SKM-1 (cell line): ENCODE results near the gene CPLANE1.
"Not testable (repeated sequence)": the region's sequence is repeated elsewhere in the genome, so short reads cannot be mapped to it uniquely, and the experiment has no call there.

Experiments
- DNase-seq: peaks from one replicate; lab custom pipeline; 2025; ENCODE audit not compliant: unreplicated experiment; lab: John Stamatoyannopoulos, UW

CPLANE1 gene

DNA sequence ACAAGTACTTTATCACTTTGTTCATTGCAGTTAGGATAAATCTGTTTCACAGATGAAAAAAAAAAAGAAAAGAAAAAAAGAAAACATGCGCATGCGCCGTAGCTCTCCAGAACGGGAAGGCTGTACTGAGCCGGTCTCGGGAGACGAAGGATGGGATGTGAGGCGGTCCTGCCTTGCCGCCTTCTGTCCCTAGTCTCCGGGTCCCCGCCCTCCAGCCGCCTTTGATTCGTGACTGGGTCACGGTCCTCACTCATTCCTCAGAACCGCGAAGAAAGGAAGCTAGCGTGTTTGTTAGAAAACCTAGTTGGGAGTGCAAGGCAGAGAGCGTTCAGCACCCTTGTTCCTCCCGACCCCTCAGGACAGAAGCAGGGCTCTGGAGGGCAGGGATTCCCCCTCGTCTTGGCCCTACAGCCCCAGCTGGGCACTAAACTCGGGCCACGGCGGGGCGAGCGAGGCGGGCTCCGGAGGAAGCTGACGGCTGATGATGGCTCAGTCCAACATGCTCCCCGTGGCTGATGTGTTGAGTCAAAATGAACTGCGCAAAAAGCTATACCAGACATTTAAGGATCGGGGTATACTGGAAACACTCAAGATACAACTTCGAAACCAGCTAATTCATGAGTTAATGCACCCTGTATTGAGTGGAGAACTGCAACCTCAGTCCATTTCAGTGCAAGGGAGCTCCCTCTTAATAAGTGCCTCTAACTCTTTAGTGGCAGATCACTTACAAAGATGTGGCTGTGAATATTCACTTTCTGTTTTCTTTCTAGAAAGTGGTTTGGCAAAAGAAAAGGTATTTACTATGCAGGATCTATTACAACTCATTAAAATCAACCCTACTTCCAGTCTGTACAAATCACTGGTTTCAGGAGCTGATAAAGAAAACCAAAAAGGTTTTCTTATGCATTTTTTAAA is 40.0 kb downstream of the CPLANE1 start:
- no peak for DNase-seq

DNA sequence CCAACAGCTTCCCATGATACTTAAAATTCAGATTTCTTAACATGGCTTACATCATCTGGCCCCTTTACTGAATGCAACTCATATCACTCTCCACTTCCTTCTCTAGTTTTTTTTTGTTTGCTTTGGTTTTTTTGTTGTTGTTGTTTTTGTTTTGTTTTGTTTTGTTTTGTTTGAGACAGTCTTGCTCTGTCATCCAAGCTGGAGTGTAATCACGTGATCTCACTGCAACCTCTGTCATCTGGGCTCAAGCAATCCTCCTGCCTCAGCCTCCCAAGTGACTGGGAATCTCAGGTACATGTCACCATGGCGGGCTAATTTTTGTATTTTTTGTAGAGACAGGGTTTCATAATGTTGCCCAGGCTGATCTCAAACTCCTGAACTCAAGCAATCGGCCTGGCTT is 41.4 kb downstream of the CPLANE1 start:
- no peak for DNase-seq

DNA sequence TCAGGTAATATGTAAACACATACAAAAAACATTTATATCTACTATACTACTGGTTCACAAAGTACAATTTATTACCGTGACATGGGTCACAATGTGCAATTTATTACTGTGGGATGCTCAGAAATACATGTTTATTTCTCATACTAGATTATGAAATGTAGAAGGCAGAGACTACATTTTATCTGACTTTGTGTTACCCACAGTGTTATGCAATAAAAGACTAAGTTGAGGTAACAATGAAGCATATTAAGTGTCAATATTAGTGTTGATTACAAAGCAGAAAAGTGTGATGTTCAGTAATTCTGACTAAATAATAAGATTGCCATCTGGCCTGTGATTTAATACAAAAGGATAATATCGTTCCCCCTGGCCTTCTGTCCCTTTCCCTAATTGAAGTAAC is 42.4 kb downstream of the CPLANE1 start:
- no peak for DNase-seq

DNA sequence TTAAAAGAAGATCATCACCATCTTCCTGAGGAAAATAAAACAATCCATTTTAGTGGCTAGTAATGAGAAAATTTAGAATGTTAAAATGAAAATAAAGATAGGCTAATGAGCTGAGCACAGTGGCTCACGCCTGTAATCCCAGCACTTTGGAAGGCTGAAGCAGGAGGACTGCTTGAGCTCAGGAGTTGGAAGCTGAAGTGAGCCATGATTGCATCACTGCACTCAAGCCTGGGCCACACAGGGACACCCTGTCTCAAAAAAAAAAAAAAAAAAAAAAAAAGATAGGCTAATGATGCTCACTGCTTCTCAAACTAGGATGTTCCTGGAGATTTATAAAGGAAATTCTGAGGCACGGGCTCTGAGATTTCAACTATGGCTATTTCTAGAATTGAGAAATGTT is 50.3 kb downstream of the CPLANE1 start:
- no peak for DNase-seq

DNA sequence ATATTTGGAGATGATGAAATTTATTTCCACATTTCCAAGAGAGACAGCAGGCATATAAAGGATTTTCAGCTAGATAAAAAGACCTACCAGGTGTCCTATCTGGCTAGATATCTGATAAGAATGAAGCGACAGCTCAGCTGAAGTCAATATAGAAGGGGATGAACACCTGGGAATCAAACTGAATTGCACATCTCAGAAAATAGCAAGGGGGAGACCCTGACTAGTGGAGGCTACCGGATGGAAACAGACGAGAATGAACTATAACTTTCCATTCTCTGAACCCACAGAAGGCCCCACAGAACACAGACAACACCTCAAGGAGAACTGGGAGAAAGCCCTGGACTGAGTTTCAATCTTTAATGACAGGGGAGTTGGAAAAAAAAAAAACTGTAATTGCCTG is 51.1 kb downstream of the CPLANE1 start:
- DNase-seq, result no peak

DNA sequence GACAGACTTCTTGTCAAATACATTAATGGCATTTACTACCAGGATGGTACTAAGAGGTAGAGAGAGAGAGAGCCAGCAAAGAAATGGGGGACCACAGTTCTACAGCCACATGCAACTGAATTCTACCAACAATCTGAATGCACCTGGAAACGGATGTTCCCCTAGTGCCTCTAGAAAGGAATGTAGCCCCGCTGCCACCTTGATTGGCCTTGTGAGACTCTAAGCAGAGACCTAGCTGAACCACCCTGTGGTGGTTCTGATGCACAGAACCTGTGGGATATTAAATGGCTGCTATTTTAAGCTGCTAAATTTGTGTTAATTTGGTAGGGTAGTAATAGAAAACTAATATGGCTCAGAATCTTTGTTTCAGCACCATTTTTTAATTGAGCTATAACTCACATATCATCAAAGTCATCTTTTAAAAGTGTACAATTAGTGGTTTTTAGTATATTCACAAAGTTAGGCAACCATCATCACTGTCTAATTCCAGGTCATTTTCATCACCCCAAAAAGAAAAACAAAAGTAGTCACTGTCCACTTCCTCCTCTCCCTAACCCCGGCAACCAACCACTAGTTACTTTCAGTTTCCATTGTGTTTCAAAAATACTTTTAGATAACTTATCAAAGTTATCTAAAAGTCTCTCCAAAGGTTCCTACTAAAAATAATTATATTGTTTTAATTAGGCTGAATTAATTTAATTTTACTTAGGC is 51.7 kb downstream of the CPLANE1 start:
- no peak for DNase-seq

DNA sequence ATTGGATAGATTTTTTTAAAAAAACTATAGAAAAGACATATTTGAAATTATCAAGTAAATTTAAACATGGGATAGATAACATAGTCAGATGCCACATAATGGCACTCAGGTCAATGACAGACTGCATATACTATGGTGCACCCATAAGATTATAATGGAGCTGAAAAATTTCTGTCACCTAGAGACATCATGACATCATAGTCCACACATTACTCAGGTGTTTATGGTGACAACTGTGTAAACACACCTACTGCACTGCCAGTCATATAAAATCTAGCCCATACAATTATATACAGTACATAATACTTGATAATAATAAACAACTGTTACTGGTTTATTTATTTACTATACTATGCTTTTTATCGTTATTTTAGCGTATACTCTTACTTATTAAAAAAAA is 58.6 kb downstream of the CPLANE1 start:
- no peak for DNase-seq

DNA sequence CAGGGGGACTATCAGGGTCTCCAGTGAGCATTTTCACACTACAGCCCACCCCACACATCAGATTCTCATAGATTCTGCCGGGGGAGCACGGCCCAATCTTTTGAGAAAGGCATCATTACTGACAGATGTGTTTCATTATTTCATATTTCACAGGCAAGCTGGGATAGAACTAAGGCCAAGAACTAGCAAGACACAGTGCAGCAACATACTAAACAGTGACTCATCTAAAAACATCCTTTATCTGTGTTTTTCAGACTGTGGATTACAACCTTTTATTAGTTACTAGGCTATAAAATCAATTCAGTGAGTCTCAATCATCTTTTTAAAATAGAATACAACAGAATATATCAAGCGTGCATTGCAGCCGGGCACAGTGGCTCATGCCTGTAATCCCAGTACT is 59.8 kb downstream of the CPLANE1 start:
- DNase-seq, result no peak

DNA sequence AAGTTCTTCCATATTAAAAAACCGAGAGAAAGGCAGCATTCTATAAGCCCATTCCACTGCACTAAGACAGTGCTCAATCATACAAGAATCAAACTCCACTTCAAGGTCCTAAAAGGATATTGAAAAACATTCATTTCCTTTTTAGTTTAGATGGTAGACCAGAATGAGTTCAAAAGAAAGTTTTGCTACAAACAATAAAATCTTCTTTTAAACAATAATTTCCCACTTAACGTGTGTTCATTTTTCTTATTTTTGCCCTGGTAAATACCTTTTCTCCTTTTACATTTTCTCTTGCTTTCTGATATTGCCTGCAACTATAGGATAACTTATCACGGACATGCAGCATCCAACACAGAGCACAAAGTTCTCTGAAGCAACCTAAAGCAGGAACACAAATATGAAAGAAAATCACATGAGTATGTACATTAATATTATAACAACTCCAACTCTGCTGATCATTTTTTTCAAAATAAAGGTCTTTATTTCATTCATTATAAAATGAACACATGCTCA is 61.7 kb downstream of the CPLANE1 start:
- DNase-seq, result no peak

DNA sequence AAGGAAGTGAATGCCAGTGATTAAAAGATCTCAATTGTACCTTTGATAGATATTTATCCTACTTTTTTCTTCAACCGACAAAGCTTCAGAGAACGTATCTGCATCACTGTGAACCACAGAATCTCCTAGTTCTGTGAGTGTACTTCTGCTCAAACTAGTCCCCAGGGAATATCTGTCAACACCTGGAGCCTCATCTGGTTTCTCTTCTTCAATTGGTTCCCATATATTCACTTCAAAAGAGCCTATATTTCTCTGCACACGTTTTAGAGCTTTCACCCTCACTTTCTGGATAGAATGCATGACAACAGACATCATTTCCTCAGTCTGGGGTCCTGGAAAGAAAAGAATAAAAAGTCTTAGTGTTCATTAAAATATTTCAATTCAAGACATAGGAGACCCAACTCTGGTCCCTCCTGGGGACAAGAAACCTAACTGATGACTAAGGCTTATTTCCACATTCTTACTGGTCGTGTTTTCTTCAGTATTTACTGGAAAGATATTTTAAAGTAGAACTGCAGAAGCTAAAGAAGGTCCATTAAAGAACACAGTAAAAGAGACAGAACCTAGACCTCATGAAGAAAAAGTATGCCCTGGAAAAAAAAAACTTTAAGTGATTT is 64.3 kb downstream of the CPLANE1 start:
- DNase-seq, result no peak

DNA sequence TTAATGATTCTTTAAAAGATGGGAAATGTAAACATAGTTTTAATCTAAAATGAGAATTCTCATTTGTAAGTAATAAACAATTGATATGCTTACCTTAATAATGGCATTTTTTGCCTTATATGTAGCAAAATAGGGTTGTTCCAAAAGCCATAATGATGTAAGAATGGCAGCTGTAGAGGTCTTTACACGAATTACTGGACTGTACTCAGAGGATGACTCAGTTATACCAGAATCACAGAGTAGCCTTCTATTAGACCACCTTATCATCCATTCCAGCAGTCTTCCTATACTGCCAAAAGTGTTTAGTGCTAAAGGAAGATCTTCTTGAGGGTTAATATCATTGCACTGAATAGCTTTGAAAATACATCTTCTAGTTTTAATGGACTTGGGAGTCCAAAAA is 66.5 kb downstream of the CPLANE1 start:
- no peak for DNase-seq

DNA sequence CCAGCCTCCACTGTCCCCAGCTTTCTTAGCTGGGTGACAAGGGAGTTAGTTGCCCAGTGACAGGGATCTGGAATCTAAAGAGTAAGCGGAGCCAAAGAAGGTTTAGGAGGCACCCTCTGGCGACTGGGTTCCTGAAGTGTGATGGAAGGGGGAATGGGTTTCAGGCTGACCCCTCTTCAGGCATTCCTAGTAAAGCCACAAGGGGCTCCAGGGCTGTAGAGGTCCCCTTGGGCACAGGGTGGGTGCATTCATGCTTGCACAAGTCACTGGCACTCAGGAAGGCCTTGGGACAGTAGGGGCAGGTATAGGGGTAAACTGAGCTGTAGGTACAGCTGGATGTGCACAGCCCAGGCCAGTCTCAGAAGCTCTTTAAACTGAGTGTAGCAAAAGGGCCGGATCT is 74.2 kb downstream of the CPLANE1 start:
- no peak for DNase-seq

DNA sequence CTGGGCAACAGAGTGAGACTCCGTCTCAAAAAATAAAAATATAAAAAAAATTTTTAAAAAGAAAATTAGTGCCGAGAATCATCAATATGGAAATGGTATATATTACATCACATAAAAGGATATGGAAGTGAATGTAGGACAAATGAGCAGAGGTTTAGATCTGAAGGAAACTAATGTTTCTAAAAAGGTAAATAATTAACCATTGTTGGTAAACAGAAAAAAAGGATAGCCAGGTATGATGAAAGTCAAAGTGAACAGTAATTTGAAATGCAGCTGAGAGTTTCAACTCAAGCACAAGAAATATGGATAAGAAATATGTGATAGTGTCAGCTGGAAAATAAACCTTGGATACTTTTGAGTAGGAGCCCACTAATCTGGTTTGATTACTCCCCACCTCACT is 76.2 kb downstream of the CPLANE1 start:
- no peak for DNase-seq

DNA sequence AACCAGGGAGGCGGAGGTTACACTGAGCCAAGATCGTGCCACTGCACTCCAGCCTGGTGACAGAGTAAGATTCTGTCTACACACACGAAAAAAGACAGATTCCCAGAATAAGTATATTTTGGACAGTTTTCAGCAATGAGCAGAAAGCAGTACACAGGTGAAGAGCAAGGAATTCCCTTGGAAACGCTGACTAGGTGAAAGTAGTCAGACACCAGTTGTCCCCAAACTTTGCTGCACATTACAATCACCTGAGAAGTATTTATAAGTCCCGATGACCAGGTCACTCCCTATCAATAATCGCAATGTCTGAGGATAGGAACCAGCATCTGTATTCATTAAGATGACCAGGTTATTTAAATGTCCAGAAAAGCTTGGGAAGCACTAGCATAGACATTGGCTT is 78.3 kb downstream of the CPLANE1 start:
- no peak for DNase-seq

DNA sequence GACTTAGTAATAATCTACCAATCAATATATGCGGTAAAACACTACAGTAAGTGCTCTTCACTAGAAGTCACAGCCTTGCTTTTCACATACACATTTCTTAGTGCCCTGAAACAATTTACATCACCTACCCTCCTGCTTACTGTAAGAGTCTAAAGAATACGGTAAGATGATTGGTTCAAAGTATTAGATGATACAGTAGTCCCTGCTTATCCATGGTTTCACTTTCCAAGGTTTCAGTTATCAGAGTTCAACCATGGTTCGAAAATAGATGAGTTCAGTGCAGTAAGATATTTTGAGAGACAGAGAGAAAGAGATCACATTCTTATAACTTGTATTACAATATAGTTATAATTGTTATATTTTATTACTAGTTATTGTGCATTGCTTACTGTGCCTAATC is 83.0 kb downstream of the CPLANE1 start:
- no peak for DNase-seq

DNA sequence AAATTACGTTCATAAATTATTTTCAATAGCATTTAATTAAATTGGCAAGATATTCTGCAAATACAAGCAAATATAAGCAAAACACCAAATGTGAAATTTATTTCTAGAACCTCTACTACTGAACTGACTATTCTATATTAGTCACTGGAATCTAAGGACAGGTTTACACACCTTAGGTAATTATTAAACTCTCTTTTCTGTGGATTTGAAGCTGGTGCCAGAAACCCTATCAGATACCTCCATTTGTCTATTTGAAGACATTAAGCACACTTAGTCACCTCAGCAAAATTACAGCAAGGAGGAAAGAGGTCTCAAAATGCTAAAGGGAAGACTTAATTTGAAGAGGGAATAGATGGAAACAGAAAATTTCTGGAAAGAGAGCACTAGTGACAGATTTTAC is 83.4 kb downstream of the CPLANE1 start:
- no peak for DNase-seq

DNA sequence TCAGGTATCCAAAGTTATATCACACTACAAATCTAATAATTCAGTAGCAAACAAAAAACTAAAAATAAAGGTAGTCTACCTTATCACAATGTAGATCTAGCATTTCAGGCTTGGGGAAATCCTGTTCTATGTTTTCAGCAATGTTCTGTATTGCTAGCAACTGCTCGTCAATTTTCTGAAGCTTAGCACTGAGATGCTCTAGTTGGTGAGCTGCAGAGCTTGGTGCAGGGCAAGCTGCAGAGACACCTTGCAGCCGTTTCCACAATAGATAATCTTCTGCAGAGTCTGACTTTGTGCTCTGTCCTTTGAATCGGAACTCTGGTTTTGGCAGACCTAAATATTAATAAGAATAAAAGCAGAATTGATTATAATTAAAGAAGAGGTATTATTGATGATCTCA is 95.5 kb downstream of the CPLANE1 start:
- no peak for DNase-seq

DNA sequence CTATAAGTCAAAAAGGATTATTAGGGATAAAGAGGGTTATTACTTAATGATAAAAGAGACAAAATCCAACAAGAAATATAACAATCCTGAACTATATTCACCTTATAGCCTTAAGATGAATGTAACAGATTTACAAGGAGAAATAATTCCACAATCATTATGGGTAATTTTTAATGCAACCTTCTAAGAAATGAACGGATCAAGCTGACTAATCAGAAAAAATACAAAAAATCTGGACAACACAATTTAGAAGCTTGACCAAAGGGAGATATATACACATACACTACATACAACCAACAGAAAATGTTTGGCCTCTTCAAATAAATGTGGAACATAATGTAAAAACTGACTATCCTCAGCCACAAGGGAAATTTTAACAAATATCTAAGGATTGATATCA is 102.3 kb downstream of the CPLANE1 start:
- no peak for DNase-seq

DNA sequence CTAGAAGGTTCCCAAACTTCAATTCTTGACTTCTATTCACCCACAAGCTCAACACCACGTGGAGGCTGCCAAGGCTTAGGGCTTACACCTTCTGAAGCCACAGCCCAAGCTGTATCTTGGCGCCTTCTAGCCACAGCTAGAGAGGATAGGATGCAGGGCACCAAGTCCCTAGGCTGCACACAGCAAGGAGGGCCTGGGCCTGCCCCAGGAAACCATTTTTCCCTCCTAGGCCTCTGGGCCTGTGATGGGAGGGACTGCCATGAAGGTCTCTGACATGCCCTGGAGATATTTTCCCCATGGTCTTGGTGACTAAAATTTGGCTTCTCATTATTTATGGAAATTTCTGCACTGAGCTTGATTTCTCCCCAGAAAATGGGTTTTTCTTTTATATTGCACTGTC is 112.5 kb downstream of the CPLANE1 start:
- DNase-seq, result no peak

DNA sequence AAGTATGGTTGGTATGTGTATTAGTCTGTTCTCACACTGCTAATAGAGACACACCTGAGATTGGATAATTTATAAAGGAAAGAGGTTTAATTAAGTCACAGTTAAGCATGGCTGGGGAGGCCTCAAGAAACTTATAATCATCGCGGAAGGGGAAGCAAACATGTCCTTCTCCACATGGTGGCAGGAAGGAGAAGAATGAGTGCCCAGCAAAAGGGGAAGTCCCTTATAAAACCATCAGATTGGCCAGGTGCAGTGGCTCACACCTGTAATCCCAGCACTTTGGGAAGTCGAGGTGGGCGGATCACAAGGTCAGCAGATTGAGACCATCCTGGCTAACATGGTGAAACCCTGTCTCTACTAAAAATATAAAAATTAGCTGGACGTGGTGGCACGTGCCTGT is 113.9 kb downstream of the CPLANE1 start:
- not testable (repeated sequence) for DNase-seq

DNA sequence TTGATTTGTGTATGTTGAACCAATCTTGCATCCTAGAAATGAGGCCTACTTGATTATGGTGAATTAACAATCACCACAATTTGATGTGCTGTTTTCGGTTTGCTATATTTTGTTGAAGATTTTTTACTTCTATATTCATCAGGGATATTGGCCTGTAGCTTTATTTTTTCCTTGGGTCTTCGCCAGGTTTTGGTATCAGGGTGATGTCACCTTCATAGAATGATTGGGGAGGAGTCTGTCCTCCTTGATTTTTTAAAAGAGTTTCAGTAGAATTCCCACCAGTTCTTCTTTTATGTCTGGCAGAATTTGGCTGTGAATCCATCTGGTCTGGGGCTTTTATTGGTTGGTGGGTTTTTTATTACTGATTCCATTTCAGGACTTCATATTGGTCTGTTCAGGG is 115.2 kb downstream of the CPLANE1 start:
- no peak for DNase-seq

DNA sequence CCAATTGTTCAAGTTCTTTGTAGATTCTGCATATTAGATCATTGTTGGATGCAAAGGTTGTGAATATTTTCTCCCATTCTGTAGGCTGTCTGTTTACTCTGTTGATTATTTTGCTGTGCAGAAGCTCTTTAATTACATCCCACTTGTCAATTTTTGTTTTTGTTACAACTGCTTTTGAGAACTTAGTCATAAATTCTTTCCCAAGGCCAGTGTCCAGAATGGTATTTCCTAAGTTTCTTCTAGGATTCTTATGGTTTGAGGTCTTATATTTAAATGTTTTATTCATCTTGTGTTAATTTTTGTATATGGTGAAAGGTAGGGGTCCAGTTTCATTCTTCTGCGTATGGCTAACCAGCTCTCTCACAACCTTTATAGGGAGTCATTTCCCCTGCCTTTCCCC is 116.5 kb downstream of the CPLANE1 start:
- DNase-seq, result no peak
